Neural crest cell (in vitro differentiated cells): ENCODE results near the gene RD3L. TPM values are rescaled to one million over a fixed set of nuclear protein-coding genes. Genes with fewer than 3 reads are reported as not detected.

ENCODE experiments used
- DNase-seq: peaks from one replicate; pipeline ENCODE4 v3.0.0; 2021; ENCODE audit warnings: low read depth, mixed read lengths, low spot score
- H3K27ac Mint-ChIP-seq: one replicate; pipeline ENCODE4 v1.8.0; 2021; ENCODE audit warnings: mild to moderate bottlenecking, mixed read lengths; ENCODE audit not compliant: unreplicated experiment
- H3K27me3 Mint-ChIP-seq: 2 replicates; pipeline ENCODE4 v1.8.0; 2021; ENCODE audit warnings: low read depth, mild to moderate bottlenecking, mixed read lengths
- H3K36me3 Mint-ChIP-seq: 2 replicates; pipeline ENCODE4 v1.8.0; 2021; ENCODE audit warnings: low read depth, mild to moderate bottlenecking, mixed read lengths
- H3K4me1 Mint-ChIP-seq: 2 replicates; pipeline ENCODE4 v1.8.0; 2021; ENCODE audit warnings: mixed read lengths
- H3K4me3 Mint-ChIP-seq: one replicate; pipeline ENCODE4 v1.8.0; 2021; ENCODE audit warnings: mild to moderate bottlenecking, mixed read lengths
- H3K9me3 Mint-ChIP-seq: 2 replicates; pipeline ENCODE4 v1.8.0; 2021; ENCODE audit warnings: mixed read lengths
- total RNA-seq: library from RNA; stranded (reverse); gene quantifications from 2 replicates; pipeline ENCODE4 v1.2.1, GENCODE V29; 2021
- TF ChIP-seq, protein P1 (sequence below): fragments of 200-600 bp; sonication (generic); conservative IDR thresholded peaks from 2 replicates; pipeline ENCODE4 v1.5.0; 2021; ENCODE audit warnings: antibody characterized with exemption, mild to moderate bottlenecking

Gene RD3L
- total RNA-seq, 1 donor from 2014 or later = not detected

DNA sequence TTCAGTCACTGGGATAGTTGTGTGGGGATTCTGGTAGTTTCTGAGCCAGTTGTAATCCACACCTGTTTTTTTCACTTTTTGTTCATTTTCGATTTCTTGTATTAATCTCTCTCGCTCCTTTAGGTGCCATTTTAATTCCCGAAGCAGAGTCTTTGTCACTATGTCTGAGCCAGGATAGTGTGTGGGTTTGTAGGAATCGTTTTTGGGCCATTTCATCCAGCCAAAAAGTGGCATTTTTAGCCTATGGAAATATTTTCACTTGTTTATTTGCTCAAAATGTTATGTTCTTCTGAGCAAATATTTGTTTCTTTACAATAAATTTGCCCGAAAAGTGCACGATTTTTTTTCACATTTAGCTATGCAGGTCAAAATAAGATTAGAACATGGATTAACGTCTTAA lies 867 bp downstream of the RD3L start:
- DNase-seq = no peak
- Mint-ChIP-seq H3K27ac (no peak overlapping the region), H3K4me1 (no peaks in the 10 kb centered on the region), H3K4me3 (no peak overlapping the region), H3K27me3 (peaks cover 90% of the 10 kb centered on the region), H3K36me3 (no peaks in the 10 kb centered on the region), H3K9me3 (peaks cover under 1% of the 10 kb centered on the region)
- TF ChIP-seq, protein P1, sequence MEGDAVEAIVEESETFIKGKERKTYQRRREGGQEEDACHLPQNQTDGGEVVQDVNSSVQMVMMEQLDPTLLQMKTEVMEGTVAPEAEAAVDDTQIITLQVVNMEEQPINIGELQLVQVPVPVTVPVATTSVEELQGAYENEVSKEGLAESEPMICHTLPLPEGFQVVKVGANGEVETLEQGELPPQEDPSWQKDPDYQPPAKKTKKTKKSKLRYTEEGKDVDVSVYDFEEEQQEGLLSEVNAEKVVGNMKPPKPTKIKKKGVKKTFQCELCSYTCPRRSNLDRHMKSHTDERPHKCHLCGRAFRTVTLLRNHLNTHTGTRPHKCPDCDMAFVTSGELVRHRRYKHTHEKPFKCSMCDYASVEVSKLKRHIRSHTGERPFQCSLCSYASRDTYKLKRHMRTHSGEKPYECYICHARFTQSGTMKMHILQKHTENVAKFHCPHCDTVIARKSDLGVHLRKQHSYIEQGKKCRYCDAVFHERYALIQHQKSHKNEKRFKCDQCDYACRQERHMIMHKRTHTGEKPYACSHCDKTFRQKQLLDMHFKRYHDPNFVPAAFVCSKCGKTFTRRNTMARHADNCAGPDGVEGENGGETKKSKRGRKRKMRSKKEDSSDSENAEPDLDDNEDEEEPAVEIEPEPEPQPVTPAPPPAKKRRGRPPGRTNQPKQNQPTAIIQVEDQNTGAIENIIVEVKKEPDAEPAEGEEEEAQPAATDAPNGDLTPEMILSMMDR = no peak

DNA sequence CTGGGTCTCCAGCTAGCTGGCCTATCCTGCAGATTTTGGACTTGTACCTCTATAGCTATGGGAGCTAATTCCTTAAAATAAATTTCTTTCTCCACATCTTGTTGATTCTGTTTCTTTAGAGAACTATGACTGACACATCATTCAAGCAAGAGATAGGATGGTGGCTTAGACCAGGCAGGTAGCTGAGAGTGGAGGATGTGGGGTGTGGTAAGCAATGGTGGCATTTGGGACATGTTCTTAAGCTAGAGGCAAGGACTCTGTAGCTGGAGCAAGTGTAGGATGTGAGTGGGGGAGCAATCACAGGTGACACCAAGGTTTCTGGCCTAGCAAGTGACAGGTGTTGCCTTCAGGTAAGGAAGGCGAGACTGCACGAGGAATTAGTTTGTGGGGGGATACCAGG lies 7.2 kb downstream of the RD3L start:
- DNase-seq = no peak
- Mint-ChIP-seq H3K36me3 (no peaks in the 10 kb centered on the region), H3K27ac (no peak overlapping the region), H3K9me3 (no peaks in the 10 kb centered on the region), H3K4me3 (no peak overlapping the region), H3K4me1 (no peaks in the 10 kb centered on the region), H3K27me3 (peaks cover 58% of the 10 kb centered on the region)
- TF ChIP-seq, protein P1 = no peak

DNA sequence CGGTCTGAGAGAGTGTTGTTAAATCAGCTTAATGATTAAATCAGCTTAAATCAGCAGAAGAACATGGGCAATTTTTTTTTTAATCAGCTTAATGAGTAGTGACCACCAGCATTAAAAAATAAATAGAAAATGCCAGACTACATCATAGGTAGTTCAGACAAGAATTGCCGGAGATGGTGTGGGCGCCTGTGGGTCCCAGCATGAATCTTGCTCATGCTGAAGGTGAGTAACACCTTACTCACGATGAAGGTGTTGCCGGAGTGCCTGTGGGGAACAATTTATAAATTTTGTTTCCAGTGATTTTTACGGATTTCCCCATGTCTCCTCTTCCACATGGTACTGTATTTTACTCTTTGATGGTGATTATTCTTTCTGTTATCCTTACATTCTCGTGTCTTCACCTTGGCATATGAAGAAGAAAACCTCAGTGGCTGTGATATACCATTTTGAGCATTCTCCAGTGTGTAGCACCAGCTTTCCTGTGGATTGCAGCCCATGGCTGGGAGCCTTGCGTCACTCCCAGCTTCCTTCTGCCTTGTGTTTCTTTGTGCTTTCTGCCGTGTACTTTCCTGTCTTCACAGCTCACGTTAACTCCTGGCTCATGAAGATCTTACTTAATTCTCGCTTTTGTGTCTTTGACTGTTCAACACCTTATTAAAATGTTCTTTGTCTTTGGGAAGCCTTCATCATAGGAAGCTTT lies 9.4 kb downstream of the RD3L start:
- no peak for DNase-seq
- TF ChIP-seq, protein P1 = no peak
- H3K4me1 Mint-ChIP-seq = no peaks in the 10 kb centered on the region
- no peak overlapping the region for H3K27ac Mint-ChIP-seq
- no peak overlapping the region for H3K4me3 Mint-ChIP-seq
- H3K9me3 Mint-ChIP-seq = no peaks in the 10 kb centered on the region
- H3K27me3 Mint-ChIP-seq = peaks cover 42% of the 10 kb centered on the region
- H3K36me3 Mint-ChIP-seq = no peaks in the 10 kb centered on the region

DNA sequence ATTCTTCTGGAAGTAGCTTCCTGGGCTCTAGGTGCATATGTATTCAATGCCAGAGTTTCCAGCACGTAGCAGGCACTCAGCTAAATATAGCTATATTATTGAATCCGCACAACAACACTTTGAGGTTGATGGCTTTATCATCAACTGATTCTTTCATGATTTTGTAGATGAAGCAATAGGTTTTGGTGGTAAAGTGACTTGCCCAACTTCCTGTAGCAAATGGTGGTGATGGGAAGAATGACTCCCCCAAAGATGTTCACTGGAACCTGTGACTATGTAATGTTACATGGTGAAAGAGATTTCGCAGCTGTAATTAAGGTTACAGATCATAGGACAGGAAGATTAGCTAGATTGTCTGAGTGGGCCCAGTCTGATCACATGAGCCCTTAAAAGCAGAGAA lies 10.9 kb downstream of the RD3L start:
- DNase-seq = no peak
- Mint-ChIP-seq H3K36me3 (no peaks in the 10 kb centered on the region), H3K4me1 (no peaks in the 10 kb centered on the region), H3K27me3 (peaks cover 27% of the 10 kb centered on the region), H3K4me3 (no peak overlapping the region), H3K9me3 (no peaks in the 10 kb centered on the region), H3K27ac (no peak overlapping the region)
- TF ChIP-seq, protein P1 = no peak

DNA sequence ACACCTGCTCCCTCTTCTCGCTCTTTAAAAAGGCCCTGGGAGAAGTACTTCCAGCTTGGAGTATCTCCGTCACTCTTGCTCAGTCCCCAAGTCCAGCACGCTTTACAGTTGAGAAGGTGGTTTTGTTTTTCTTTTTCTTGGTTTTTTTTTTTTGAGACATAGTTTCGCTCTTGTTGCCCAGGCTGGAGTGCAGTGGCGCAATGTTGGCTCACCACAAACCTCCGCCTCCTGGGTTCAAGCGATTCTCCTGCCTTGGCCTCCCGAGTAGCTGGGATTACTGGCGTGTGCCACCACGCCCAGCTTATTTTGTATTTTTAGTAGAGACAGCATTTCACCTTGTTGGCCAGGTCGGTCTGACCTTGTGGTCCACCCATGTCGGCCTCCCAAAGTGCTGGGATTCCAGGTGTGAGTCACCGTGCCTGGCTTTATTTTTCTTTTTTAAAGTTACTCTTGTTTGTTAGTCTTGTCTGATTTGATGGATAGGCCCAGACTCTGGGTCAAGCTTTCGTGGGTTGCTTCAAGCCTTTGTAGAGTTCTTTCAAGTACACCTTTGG lies 12.2 kb downstream of the RD3L start:
- peaks cover 18% of the 10 kb centered on the region for H3K27me3 Mint-ChIP-seq
- H3K4me1 Mint-ChIP-seq = no peaks in the 10 kb centered on the region
- H3K27ac Mint-ChIP-seq = no peak overlapping the region
- no peak for DNase-seq
- no peak overlapping the region for H3K4me3 Mint-ChIP-seq
- no peaks in the 10 kb centered on the region for H3K36me3 Mint-ChIP-seq
- no peaks in the 10 kb centered on the region for H3K9me3 Mint-ChIP-seq
- TF ChIP-seq, protein P1 = no peak
